OCI-LY3 (cell line): Measurements from ENCODE around the gene SECISBP2.

Experiments
- EZH2phosphoT487 ChIP-seq: fragments of 200-600 bp; shearing (Covaris generic); IDR thresholded peaks from 2 replicates; pipeline ENCODE4 v1.6.1; 2018; ENCODE audit warnings: antibody characterized with exemption, mixed run types, low read depth
- TF ChIP-seq, protein P1 (sequence below): fragments of 200-600, 300-600 bp; sonication (generic); IDR thresholded peaks from 2 replicates; pipeline ENCODE4 v1.5.1; 2014; ENCODE audit warnings: antibody characterized with exemption, low read length, low read depth

DNA sequence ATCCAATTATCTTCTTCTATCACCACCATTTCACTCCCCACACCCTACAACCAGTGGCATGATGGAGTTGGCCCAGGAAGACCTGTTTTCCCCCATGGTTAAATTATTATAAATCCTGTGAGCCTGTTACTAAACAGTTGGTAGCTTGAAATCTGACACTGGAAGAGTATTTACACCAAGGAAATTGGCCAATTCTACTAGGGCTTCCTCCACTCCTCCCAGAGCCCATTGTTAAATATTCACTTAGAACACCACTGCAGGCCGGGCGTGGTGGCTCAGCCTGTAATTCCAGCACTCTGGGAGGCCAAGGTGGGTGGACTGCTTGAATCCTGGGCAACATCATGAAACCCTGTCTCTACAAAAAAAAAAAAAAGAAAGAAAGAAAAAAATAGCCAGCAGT, 39.7 kb upstream of the SECISBP2 start:
- TF ChIP-seq, protein P1, sequence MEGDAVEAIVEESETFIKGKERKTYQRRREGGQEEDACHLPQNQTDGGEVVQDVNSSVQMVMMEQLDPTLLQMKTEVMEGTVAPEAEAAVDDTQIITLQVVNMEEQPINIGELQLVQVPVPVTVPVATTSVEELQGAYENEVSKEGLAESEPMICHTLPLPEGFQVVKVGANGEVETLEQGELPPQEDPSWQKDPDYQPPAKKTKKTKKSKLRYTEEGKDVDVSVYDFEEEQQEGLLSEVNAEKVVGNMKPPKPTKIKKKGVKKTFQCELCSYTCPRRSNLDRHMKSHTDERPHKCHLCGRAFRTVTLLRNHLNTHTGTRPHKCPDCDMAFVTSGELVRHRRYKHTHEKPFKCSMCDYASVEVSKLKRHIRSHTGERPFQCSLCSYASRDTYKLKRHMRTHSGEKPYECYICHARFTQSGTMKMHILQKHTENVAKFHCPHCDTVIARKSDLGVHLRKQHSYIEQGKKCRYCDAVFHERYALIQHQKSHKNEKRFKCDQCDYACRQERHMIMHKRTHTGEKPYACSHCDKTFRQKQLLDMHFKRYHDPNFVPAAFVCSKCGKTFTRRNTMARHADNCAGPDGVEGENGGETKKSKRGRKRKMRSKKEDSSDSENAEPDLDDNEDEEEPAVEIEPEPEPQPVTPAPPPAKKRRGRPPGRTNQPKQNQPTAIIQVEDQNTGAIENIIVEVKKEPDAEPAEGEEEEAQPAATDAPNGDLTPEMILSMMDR: no peak
- TF ChIP-seq EZH2phosphoT487: no peak
